OCI-LY3 (cell line): ENCODE data around the gene SYNJ1.
"Not testable (repeated sequence)": the region's sequence is repeated elsewhere in the genome, so short reads cannot be mapped to it uniquely, and the experiment has no call there.

ENCODE experiments used
- H2AFZ ChIP-seq: fragments of 200-600, 300-600 bp; shearing (Covaris generic); 2 replicates; pipeline ENCODE4 v1.6.0; 2014; ENCODE audit warnings: antibody characterized with exemption, low read depth, low read length
- H3K27ac ChIP-seq: fragments of 200-600, 300-600 bp; sonication (generic); 2 replicates; pipeline ENCODE4 v1.5.1; 2014; ENCODE audit warnings: mild to moderate bottlenecking, low read length, moderate library complexity, mixed read lengths
- H3K27me3 ChIP-seq: fragments of 200-600, 300-600 bp; sonication (generic); 2 replicates; pipeline ENCODE4 v1.6.1; 2014; ENCODE audit warnings: low read depth, low read length, mixed read lengths
- H3K36me3 ChIP-seq: fragments of 200-600, 300-600 bp; sonication (generic); replicated peaks from 2 replicates; pipeline ENCODE3; 2014; ENCODE audit warnings: low read depth, low read length, mixed read lengths
- H3K4me1 ChIP-seq: fragments of 300-600, 200-600 bp; sonication (generic); 2 replicates; pipeline ENCODE4 v1.6.1; 2014; ENCODE audit warnings: low read length, mixed read lengths
- H3K4me2 ChIP-seq: fragments of 200-600, 300-600 bp; sonication (generic); 2 replicates; pipeline ENCODE4 v1.6.1; 2014; ENCODE audit warnings: low read length, mixed read lengths
- H3K4me3 ChIP-seq: fragments of 300-600, 200-600 bp; sonication (generic); 2 replicates; pipeline ENCODE4 v1.5.1; 2014; ENCODE audit warnings: antibody characterized with exemption, mild to moderate bottlenecking, low read length, moderate library complexity
- H3K79me2 ChIP-seq: fragments of 300-600, 200-600 bp; shearing (Covaris generic); 2 replicates; pipeline ENCODE4 v1.6.1; 2014; ENCODE audit warnings: mild to moderate bottlenecking, low read length, mixed read lengths
- H3K9ac ChIP-seq: fragments of 300-600, 200-600 bp; shearing (Covaris generic); 2 replicates; pipeline ENCODE4 v1.6.0; 2014; ENCODE audit warnings: mild to moderate bottlenecking, low read length, moderate library complexity
- H3K9me3 ChIP-seq: fragments of 200-600, 300-600 bp; shearing (Covaris generic); 2 replicates; pipeline ENCODE4 v1.6.1; 2014; ENCODE audit warnings: low read length, mixed read lengths; ENCODE audit not compliant: insufficient read depth
- H4K20me1 ChIP-seq: fragments of 200-600, 300-600 bp; sonication (generic); 2 replicates; pipeline ENCODE4 v1.6.1; 2016; ENCODE audit warnings: low read length, mixed read lengths; ENCODE audit not compliant: insufficient read depth
- CTCF ChIP-seq: fragments of 200-600, 300-600 bp; sonication (generic); IDR thresholded peaks from 2 replicates; pipeline ENCODE4 v1.5.1; 2014; ENCODE audit warnings: antibody characterized with exemption, low read length, low read depth
- EZH2phosphoT487 ChIP-seq: fragments of 200-600 bp; shearing (Covaris generic); IDR thresholded peaks from 2 replicates; pipeline ENCODE4 v1.6.1; 2018; ENCODE audit warnings: antibody characterized with exemption, mixed run types, low read depth

The SYNJ1 gene

GRCh38 chr21:32674731-32675130 lies 53.1 kb downstream of the SYNJ1 start:
- H3K27me3 ChIP-seq: no peaks in the 10 kb centered on the region
- H3K9ac ChIP-seq: no peak overlapping the region
- H3K27ac ChIP-seq: no peak overlapping the region
- no peak overlapping the region for H3K4me3 ChIP-seq
- no peaks in the 10 kb centered on the region for H3K4me1 ChIP-seq
- H2AFZ ChIP-seq: no peak overlapping the region
- H3K9me3 ChIP-seq: no peaks in the 10 kb centered on the region
- H3K4me2 ChIP-seq: no peak overlapping the region
- H3K79me2 ChIP-seq: no peaks in the 10 kb centered on the region
- no peaks in the 10 kb centered on the region for H4K20me1 ChIP-seq
- H3K36me3 ChIP-seq: no peaks in the 10 kb centered on the region
- TF ChIP-seq EZH2phosphoT487 (no peak), CTCF (no peak)

GRCh38 chr21:32674038-32674437 lies 53.8 kb downstream of the SYNJ1 start:
- H3K4me1 ChIP-seq: no peaks in the 10 kb centered on the region
- H3K4me3 ChIP-seq: no peak overlapping the region
- no peak overlapping the region for H3K27ac ChIP-seq
- H3K9ac ChIP-seq: no peak overlapping the region
- H3K27me3 ChIP-seq: no peaks in the 10 kb centered on the region
- no peaks in the 10 kb centered on the region for H3K36me3 ChIP-seq
- H3K9me3 ChIP-seq: no peaks in the 10 kb centered on the region
- no peak overlapping the region for H3K4me2 ChIP-seq
- no peaks in the 10 kb centered on the region for H3K79me2 ChIP-seq
- H4K20me1 ChIP-seq: no peaks in the 10 kb centered on the region
- H2AFZ ChIP-seq: no peak overlapping the region
- TF ChIP-seq CTCF: no peak
- TF ChIP-seq EZH2phosphoT487: no peak

GRCh38 chr21:32666258-32666657 lies 61.6 kb downstream of the SYNJ1 start:
- no peak overlapping the region for H3K4me2 ChIP-seq
- H3K36me3 ChIP-seq: peaks cover 17% of the 10 kb centered on the region

GRCh38 chr21:32664095-32664494 lies 63.7 kb downstream of the SYNJ1 start:
- H3K9me3 ChIP-seq: not testable (repeated sequence)

More at GRCh38 chr21:32666258-32666657, 61.6 kb downstream of the SYNJ1 start:
- H2AFZ ChIP-seq: no peak overlapping the region
- no peaks in the 10 kb centered on the region for H4K20me1 ChIP-seq
- H3K27me3 ChIP-seq: no peaks in the 10 kb centered on the region
- H3K9me3 ChIP-seq: no peaks in the 10 kb centered on the region
- TF ChIP-seq CTCF (no peak), EZH2phosphoT487 (no peak)
- H3K79me2 ChIP-seq: no peaks in the 10 kb centered on the region
- no peaks in the 10 kb centered on the region for H3K4me1 ChIP-seq
- H3K27ac ChIP-seq: no peak overlapping the region
- no peak overlapping the region for H3K4me3 ChIP-seq
- H3K9ac ChIP-seq: no peak overlapping the region

GRCh38 chr21:32661981-32662380 lies 65.8 kb downstream of the SYNJ1 start:
- not testable (repeated sequence) for H3K4me2 ChIP-seq, H3K9ac ChIP-seq
- H3K36me3 ChIP-seq: peaks cover 17% of the 10 kb centered on the region

More at GRCh38 chr21:32664095-32664494, 63.7 kb downstream of the SYNJ1 start:
- H3K4me1 ChIP-seq, H4K20me1 ChIP-seq, H3K79me2 ChIP-seq, H3K27ac ChIP-seq, H3K4me3 ChIP-seq, H3K27me3 ChIP-seq, H2AFZ ChIP-seq, H3K9ac ChIP-seq, H3K4me2 ChIP-seq: not testable (repeated sequence)
- H3K36me3 ChIP-seq: peaks cover 17% of the 10 kb centered on the region

GRCh38 chr21:32661026-32661782 lies 66.6 kb downstream of the SYNJ1 start:
- H3K36me3 ChIP-seq: peaks cover 14% of the 10 kb centered on the region
- H3K4me3 ChIP-seq, H3K4me1 ChIP-seq, H3K79me2 ChIP-seq, H3K27me3 ChIP-seq, H3K9ac ChIP-seq, H2AFZ ChIP-seq, H3K27ac ChIP-seq, H3K4me2 ChIP-seq, H4K20me1 ChIP-seq, H3K9me3 ChIP-seq: not testable (repeated sequence)

More at GRCh38 chr21:32661981-32662380, 65.8 kb downstream of the SYNJ1 start:
- not testable (repeated sequence) for H3K27ac ChIP-seq, H3K4me3 ChIP-seq, H2AFZ ChIP-seq, H3K9me3 ChIP-seq, H3K27me3 ChIP-seq, H3K79me2 ChIP-seq, H3K4me1 ChIP-seq, H4K20me1 ChIP-seq
